HEK293 (cell line): ENCODE measurements around the gene TPO.

ENCODE experiments used
- CTCF ChIA-PET: fragments of 350-600 bp; formaldehyde crosslinking; extraction: SDS; loops from one replicate; lab custom pipeline; 2021; ENCODE audit warnings: antibody characterized with exemption; lab: Yijun Ruan, JAX
- POLR2A ChIA-PET: fragments of 300-600 bp; formaldehyde crosslinking; extraction: SDS; loops from one replicate; lab custom pipeline; 2020; ENCODE audit warnings: antibody characterized with exemption, inconsistent platforms; lab: Yijun Ruan, JAX
- H3K27ac ChIP-seq: fragments of 200-500 bp; sonication (Bioruptor generic); 2 replicates; pipeline ENCODE4 v1.5.1; 2014; ENCODE audit warnings: low read depth, low read length, control low read depth, inconsistent platforms; ENCODE audit errors: extremely low read depth
- H3K36me3 ChIP-seq, 2 experiments: fragments of 200-500 bp in 1 of 2; sonication (Bioruptor generic) in 1 of 2; 1 replicate in 1 of 2; 2 replicates in 1 of 2; pipeline ENCODE4 v1.5.1; 2014 to 2017; ENCODE audit warnings: inconsistent platforms in 2 of 2, low read length in 2 of 2; ENCODE audit not compliant: control insufficient read depth in 2 of 2, insufficient read depth in 1 of 2
- H3K4me1 ChIP-seq: fragments of 200-500 bp; sonication (Bioruptor generic); 2 replicates; pipeline ENCODE4 v1.5.1; 2014; ENCODE audit warnings: mild to moderate bottlenecking, low read length, inconsistent platforms; ENCODE audit not compliant: control insufficient read depth, insufficient read depth
- H3K4me3 ChIP-seq: 2 replicates; pipeline ENCODE4 v1.5.1; 2011; ENCODE audit warnings: low read depth, mild to moderate bottlenecking, control low read depth, low read length, moderate library complexity
- H3K9me3 ChIP-seq: fragments of 200-500 bp; sonication (Bioruptor generic); 2 replicates; pipeline ENCODE4 v1.5.1; 2014; ENCODE audit warnings: low read depth, low read length, inconsistent platforms; ENCODE audit not compliant: control insufficient read depth, insufficient read depth
- HOXD13 ChIP-seq: sonication (generic); formaldehyde crosslinking; IDR thresholded peaks from 2 replicates; pipeline ENCODE4 v1.8.0; 2022; ENCODE audit warnings: missing genetic modification reagents, borderline replicate concordance
- MEIS1 ChIP-seq: sonication (generic); formaldehyde crosslinking; IDR thresholded peaks from 2 replicates; pipeline ENCODE4 v1.8.1; 2022; ENCODE audit warnings: missing genetic modification reagents, mild to moderate bottlenecking, borderline replicate concordance
- MYNN ChIP-seq: fragments of 450-650 bp; formaldehyde crosslinking; IDR thresholded peaks from 2 replicates; pipeline ENCODE4 v1.5.1; 2016; ENCODE audit warnings: missing biosample characterization, missing genetic modification characterization, borderline replicate concordance
- OVOL3 ChIP-seq: fragments of 450-650 bp; formaldehyde crosslinking; IDR thresholded peaks from 2 replicates; pipeline ENCODE4 v1.5.1; 2016; ENCODE audit warnings: missing biosample characterization, missing genetic modification characterization
- WT1 ChIP-seq: fragments of 450-650 bp; formaldehyde crosslinking; IDR thresholded peaks from 2 replicates; pipeline ENCODE4 v1.5.1; 2016; ENCODE audit warnings: missing biosample characterization, missing genetic modification characterization
- ZBTB7A ChIP-seq: fragments of 450-650 bp; formaldehyde crosslinking; IDR thresholded peaks from 2 replicates; pipeline ENCODE4 v1.5.1; 2016; ENCODE audit warnings: low read depth, missing biosample characterization, missing genetic modification characterization
- ZFHX2 ChIP-seq: fragments of 450-650 bp; formaldehyde crosslinking; conservative IDR thresholded peaks from 2 replicates; pipeline ENCODE4 v1.5.1; 2016; ENCODE audit warnings: missing biosample characterization, missing genetic modification characterization
- ZNF169 ChIP-seq: fragments of 450-650 bp; formaldehyde crosslinking; IDR thresholded peaks from 2 replicates; pipeline ENCODE4 v1.5.1; 2016; ENCODE audit warnings: missing biosample characterization, missing genetic modification characterization
- ZNF274 ChIP-seq, 2 experiments: fragments of 200-500 bp in 1 of 2; fragments of 450-650 bp in 1 of 2; sonication (Bioruptor generic) in 1 of 2; formaldehyde crosslinking in 1 of 2; IDR thresholded peaks; 2 replicates each; pipeline versions ENCODE4 v1.5.1 to v1.6.1; 2014 to 2016; ENCODE audit warnings: borderline replicate concordance in 1 of 2, inconsistent platforms in 1 of 2, low read length in 1 of 2, missing biosample characterization in 1 of 2, missing genetic modification characterization in 1 of 2
- ZNF404 ChIP-seq: fragments of 450-650 bp; formaldehyde crosslinking; IDR thresholded peaks from 2 replicates; pipeline ENCODE4 v1.5.1; 2017; ENCODE audit warnings: missing biosample characterization, missing genetic modification characterization
- TF ChIP-seq, protein P1 (sequence below): fragments of 450-650 bp; formaldehyde crosslinking; IDR thresholded peaks from 2 replicates; pipeline ENCODE4 v1.5.1; 2016; ENCODE audit warnings: missing biosample characterization, missing genetic modification characterization
- TF ChIP-seq, protein P2 (sequence below): fragments of 450-650 bp; formaldehyde crosslinking; IDR thresholded peaks from 2 replicates; pipeline ENCODE4 v1.5.1; 2016; ENCODE audit warnings: missing biosample characterization, missing genetic modification characterization
- TF ChIP-seq, protein P3 (sequence below): fragments of 450-650 bp; formaldehyde crosslinking; conservative IDR thresholded peaks from 2 replicates; pipeline ENCODE4 v1.5.1; 2016; ENCODE audit warnings: low read depth, missing biosample characterization, missing genetic modification characterization
- TF ChIP-seq, protein P4 (sequence below): IDR thresholded peaks from 2 replicates; pipeline ENCODE4 v1.6.1; 2011; ENCODE audit warnings: mild to moderate bottlenecking, low read depth, low read length, borderline replicate concordance
- TF ChIP-seq, protein P5 (sequence below): sonication (generic); formaldehyde crosslinking; IDR thresholded peaks from 2 replicates; pipeline ENCODE4 v1.8.1; 2022; ENCODE audit warnings: mild to moderate bottlenecking, moderate library complexity, missing genetic modification reagents

TPO gene

DNA sequence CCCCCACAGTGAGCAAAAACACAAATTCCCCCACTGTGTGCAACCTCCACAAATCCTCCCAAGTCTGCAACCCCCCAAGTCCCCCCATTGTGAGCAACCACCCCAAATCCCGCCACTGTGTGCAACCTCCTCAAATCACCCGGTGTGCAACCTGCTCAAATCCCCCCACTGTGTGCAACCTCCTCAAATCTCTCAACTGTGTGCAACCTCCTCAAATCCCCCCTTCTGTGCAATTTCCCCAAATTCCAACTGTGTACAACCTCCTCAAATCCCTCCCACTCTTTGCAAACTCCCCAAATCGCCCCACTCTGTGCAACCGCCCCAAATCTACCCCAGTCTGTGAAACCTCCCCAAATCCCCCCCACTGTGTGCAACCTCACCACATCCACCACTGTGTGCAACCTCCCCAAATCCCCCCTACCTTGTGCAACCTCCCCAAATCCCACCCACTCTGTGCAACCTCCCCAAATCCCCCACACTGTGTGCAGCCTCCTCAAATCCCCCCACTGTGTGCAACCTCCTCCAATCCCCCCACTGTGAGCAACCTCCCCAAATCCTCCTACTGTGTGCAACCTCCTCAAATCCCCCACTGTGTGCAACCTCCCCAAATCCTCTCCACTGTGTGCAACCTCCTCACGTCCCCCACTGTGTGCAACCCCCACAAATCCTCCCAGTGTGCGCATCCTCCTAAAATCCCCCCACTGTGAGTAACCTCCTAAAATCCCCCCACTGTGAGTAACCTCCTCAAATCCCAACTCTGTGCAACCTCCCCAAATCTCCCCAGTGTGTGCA lies 115.2 kb downstream of the TPO start:
- TF ChIP-seq WT1 (tag by site-specific recombination) (no peak), ZNF169 (tag by site-specific recombination) (no peak), ZNF274 (IDR thresholded peaks at IDR 0.05; ENCODE audit: low read length) (no peak), ZNF274 (tag by site-specific recombination; IDR thresholded peaks at IDR 0.05; ENCODE audit: borderline replicate concordance) (no peak), ZFHX2 (tag by site-specific recombination) (no peak), MYNN (tag by site-specific recombination) (no peak), ZBTB7A (tag by site-specific recombination) (peak; percentile 71; the same call in 1 of the 2 replicates), HOXD13 (no peak), OVOL3 (tag by site-specific recombination) (no peak), ZNF404 (tag by site-specific recombination) (no peak), MEIS1 (no peak)
- TF ChIP-seq, protein P1, sequence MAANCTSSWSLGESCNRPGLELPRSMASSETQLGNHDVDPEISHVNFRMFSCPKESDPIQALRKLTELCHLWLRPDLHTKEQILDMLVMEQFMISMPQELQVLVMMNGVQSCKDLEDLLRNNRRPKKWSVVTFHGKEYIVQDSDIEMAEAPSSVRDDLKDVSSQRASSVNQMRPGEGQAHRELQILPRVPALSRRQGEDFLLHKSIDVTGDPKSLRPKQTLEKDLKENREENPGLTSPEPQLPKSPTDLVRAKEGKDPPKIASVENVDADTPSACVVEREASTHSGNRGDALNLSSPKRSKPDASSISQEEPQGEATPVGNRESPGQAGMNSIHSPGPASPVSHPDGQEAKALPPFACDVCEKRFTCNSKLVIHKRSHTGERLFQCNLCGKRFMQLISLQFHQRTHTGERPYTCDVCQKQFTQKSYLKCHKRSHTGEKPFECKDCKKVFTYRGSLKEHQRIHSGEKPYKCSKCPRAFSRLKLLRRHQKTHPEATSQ (tag by site-specific recombination), result peak; percentile 88
- TF ChIP-seq, protein P2, sequence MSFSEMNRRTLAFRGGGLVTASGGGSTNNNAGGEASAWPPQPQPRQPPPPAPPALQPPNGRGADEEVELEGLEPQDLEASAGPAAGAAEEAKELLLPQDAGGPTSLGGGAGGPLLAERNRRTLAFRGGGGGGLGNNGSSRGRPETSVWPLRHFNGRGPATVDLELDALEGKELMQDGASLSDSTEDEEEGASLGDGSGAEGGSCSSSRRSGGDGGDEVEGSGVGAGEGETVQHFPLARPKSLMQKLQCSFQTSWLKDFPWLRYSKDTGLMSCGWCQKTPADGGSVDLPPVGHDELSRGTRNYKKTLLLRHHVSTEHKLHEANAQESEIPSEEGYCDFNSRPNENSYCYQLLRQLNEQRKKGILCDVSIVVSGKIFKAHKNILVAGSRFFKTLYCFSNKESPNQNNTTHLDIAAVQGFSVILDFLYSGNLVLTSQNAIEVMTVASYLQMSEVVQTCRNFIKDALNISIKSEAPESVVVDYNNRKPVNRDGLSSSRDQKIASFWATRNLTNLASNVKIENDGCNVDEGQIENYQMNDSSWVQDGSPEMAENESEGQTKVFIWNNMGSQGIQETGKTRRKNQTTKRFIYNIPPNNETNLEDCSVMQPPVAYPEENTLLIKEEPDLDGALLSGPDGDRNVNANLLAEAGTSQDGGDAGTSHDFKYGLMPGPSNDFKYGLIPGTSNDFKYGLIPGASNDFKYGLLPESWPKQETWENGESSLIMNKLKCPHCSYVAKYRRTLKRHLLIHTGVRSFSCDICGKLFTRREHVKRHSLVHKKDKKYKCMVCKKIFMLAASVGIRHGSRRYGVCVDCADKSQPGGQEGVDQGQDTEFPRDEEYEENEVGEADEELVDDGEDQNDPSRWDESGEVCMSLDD (tag by site-specific recombination), result peak; percentile 80
- TF ChIP-seq, protein P3, sequence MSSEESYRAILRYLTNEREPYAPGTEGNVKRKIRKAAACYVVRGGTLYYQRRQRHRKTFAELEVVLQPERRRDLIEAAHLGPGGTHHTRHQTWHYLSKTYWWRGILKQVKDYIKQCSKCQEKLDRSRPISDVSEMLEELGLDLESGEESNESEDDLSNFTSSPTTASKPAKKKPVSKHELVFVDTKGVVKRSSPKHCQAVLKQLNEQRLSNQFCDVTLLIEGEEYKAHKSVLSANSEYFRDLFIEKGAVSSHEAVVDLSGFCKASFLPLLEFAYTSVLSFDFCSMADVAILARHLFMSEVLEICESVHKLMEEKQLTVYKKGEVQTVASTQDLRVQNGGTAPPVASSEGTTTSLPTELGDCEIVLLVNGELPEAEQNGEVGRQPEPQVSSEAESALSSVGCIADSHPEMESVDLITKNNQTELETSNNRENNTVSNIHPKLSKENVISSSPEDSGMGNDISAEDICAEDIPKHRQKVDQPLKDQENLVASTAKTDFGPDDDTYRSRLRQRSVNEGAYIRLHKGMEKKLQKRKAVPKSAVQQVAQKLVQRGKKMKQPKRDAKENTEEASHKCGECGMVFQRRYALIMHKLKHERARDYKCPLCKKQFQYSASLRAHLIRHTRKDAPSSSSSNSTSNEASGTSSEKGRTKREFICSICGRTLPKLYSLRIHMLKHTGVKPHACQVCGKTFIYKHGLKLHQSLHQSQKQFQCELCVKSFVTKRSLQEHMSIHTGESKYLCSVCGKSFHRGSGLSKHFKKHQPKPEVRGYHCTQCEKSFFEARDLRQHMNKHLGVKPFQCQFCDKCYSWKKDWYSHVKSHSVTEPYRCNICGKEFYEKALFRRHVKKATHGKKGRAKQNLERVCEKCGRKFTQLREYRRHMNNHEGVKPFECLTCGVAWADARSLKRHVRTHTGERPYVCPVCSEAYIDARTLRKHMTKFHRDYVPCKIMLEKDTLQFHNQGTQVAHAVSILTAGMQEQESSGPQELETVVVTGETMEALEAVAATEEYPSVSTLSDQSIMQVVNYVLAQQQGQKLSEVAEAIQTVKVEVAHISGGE (tag by site-specific recombination), result peak; percentile 66
- TF ChIP-seq, protein P4, sequence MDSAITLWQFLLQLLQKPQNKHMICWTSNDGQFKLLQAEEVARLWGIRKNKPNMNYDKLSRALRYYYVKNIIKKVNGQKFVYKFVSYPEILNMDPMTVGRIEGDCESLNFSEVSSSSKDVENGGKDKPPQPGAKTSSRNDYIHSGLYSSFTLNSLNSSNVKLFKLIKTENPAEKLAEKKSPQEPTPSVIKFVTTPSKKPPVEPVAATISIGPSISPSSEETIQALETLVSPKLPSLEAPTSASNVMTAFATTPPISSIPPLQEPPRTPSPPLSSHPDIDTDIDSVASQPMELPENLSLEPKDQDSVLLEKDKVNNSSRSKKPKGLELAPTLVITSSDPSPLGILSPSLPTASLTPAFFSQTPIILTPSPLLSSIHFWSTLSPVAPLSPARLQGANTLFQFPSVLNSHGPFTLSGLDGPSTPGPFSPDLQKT, result no peak
- TF ChIP-seq, protein P5, sequence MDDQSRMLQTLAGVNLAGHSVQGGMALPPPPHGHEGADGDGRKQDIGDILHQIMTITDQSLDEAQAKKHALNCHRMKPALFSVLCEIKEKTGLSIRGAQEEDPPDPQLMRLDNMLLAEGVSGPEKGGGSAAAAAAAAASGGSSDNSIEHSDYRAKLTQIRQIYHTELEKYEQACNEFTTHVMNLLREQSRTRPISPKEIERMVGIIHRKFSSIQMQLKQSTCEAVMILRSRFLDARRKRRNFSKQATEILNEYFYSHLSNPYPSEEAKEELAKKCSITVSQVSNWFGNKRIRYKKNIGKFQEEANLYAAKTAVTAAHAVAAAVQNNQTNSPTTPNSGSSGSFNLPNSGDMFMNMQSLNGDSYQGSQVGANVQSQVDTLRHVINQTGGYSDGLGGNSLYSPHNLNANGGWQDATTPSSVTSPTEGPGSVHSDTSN (CRISPR knock-in tag), result no peak
- TF ChIP-seq, all 188 proteins: peak for 4
- no peak overlapping the region for H3K27ac ChIP-seq
- H3K36me3 ChIP-seq, result no peaks in the 10 kb centered on the region
- CTCF ChIA-PET, result no interaction called here
- H3K4me1 ChIP-seq, result no peaks in the 10 kb centered on the region
- H3K9me3 ChIP-seq, result no peaks in the 10 kb centered on the region
- no peak overlapping the region for H3K4me3 ChIP-seq
- POLR2A ChIA-PET, result no interaction called here
